Gastrocnemius medialis (tissue), 4 donors: Measurements from ENCODE around the gene CARD16.

Source experiments
- POLR2A ChIP-seq, 2 donors: fragments of 450-650 bp; IDR thresholded peaks; one replicate each; pipeline ENCODE4 v1.6.1; 2017; ENCODE audit warnings: antibody characterized with exemption in 2 of 2, mild to moderate bottlenecking in 2 of 2, moderate library complexity in 2 of 2
- TF ChIP-seq, protein P1 (sequence below), 5 experiments: fragments of 450-650 bp in 3 of 5; fragments of 200-600 bp in 2 of 5; sonication (generic) in 2 of 5; IDR thresholded peaks in 4 of 5; conservative IDR thresholded peaks in 1 of 5; 1 replicate in 4 of 5; 2 replicates in 1 of 5; pipeline ENCODE4 v1.5.1; 2016 to 2019; ENCODE audit warnings: antibody characterized with exemption in 5 of 5, mild to moderate bottlenecking in 3 of 5, moderate library complexity in 3 of 5

DNA sequence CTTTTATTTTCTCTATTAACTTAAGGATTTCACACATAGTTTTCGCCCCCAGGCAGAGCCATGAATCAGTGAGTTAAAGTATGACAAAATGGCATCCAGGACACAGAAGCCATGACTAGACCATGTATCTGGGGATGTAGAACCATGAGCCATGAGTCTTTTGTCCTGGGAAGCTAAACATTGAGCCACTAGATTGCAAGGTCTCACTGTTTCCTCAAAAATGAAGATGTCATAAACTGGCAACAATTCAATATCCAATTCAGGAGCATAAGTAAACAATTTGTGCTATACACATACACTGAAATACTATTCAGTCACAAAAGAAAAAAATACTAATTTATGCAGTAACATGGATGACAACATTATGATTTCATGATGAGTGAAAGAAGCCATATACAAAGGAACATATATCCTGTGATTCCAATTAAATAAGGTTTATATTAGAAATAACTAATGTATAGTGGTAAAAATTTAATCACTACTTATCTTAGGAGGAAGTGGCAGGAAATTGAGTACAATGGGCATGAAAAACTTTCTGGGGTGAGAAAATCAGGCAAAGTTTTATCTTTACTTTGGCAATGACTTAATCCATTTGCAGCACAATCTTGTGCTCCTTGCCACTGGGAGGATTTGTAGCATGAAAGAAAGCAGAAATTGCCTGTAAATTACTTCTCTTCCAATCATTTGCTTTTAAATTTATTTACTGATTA, 28.5 kb upstream of the CARD16 start:
- TF ChIP-seq, protein P1, sequence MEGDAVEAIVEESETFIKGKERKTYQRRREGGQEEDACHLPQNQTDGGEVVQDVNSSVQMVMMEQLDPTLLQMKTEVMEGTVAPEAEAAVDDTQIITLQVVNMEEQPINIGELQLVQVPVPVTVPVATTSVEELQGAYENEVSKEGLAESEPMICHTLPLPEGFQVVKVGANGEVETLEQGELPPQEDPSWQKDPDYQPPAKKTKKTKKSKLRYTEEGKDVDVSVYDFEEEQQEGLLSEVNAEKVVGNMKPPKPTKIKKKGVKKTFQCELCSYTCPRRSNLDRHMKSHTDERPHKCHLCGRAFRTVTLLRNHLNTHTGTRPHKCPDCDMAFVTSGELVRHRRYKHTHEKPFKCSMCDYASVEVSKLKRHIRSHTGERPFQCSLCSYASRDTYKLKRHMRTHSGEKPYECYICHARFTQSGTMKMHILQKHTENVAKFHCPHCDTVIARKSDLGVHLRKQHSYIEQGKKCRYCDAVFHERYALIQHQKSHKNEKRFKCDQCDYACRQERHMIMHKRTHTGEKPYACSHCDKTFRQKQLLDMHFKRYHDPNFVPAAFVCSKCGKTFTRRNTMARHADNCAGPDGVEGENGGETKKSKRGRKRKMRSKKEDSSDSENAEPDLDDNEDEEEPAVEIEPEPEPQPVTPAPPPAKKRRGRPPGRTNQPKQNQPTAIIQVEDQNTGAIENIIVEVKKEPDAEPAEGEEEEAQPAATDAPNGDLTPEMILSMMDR (IDR thresholded peaks at IDR 0.05 in 4 of 5, conservative IDR thresholded peaks at IDR 0.05 in 1 of 5), result no peak
- no peak for TF ChIP-seq POLR2A (IDR thresholded peaks at IDR 0.05)
